BE2C (cell line): ENCODE measurements around the gene HPSE2.
"Not testable (repeated sequence)": the region's sequence is repeated elsewhere in the genome, so short reads cannot be mapped to it uniquely, and the experiment has no call there.

Experiments
- DNase-seq: peaks from one replicate; pipeline ENCODE4 v3.0.0-alpha.2; 2020
- H3K27me3 ChIP-seq: fragments of 250-450 bp; sonication (Bioruptor Pico); 2 replicates; pipeline ENCODE4 v1.5.1; 2020; ENCODE audit warnings: mild to moderate bottlenecking
- H3K36me3 ChIP-seq: fragments of 250-450 bp; sonication (Bioruptor Pico); 2 replicates; pipeline ENCODE4 v1.5.1; 2020; ENCODE audit warnings: mild to moderate bottlenecking
- H3K4me1 ChIP-seq: fragments of 250-450 bp; sonication (Bioruptor Pico); 2 replicates; pipeline ENCODE4 v1.5.1; 2020
- H3K4me3 ChIP-seq: 2 replicates; pipeline ENCODE4 v1.5.1; 2011; ENCODE audit warnings: low read depth, low read length
- H3K9me3 ChIP-seq: fragments of 250-450 bp; sonication (Bioruptor Pico); 2 replicates; pipeline ENCODE4 v1.5.1; 2020
- CTCF ChIP-seq: IDR thresholded peaks from 2 replicates; pipeline ENCODE4 v1.5.1; 2012; ENCODE audit warnings: mild to moderate bottlenecking, low read depth, low read length

The HPSE2 gene

GRCh38 chr10:99172128-99172738 is 63.4 kb downstream of the HPSE2 start:
- H3K9me3 ChIP-seq: no peaks in the 10 kb centered on the region
- DNase-seq: peak; percentile 19
- peak; percentile 53 for TF ChIP-seq CTCF

DNA sequence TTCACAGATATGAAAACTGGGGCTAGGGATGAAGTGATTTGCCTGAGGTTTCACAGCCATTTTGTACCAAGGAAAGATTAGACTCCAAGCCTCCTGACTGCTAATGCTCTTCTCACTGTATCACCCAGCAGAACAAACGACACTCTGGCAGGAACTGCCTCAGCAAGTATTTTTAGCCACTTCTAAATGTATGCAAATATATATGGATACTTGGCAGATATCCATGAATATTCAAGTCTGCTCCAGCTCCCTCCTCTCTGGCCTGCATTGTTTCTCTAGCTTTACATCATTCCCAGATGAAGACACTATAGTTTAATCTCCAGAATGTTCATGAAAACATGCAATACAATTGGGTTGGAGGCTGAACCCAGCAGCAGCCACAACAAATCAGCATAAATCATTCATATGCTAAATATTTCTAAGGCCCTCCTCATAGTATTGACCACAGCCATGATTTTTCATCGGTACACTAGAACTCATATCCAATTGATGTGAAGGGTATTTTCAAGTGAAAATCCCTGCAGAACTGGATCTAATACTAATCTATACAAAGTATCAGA is 65.5 kb downstream of the HPSE2 start:
- Histone ChIP-seq H3K9me3 (no peaks in the 10 kb centered on the region), H3K36me3 (no peaks in the 10 kb centered on the region), H3K27me3 (no peaks in the 10 kb centered on the region), H3K4me1 (no peaks in the 10 kb centered on the region), H3K4me3 (no peak overlapping the region)
- DNase-seq: no peak
- no peak for TF ChIP-seq CTCF

More at GRCh38 chr10:99172128-99172738, 63.4 kb downstream of the HPSE2 start:
- no peak overlapping the region for H3K4me3 ChIP-seq
- H3K36me3 ChIP-seq: no peaks in the 10 kb centered on the region
- H3K27me3 ChIP-seq: no peaks in the 10 kb centered on the region
- no peaks in the 10 kb centered on the region for H3K4me1 ChIP-seq

- Histone ChIP-seq H3K4me1 (no peaks in the 10 kb centered on the region), H3K36me3 (no peaks in the 10 kb centered on the region), H3K4me3 (no peak overlapping the region), H3K27me3 (no peaks in the 10 kb centered on the region), H3K9me3 (no peaks in the 10 kb centered on the region)
- no peak for DNase-seq
- no peak for TF ChIP-seq CTCF
These were observed 74.5 kb downstream of the HPSE2 start for GRCh38 chr10:99161165-99161564.

DNA sequence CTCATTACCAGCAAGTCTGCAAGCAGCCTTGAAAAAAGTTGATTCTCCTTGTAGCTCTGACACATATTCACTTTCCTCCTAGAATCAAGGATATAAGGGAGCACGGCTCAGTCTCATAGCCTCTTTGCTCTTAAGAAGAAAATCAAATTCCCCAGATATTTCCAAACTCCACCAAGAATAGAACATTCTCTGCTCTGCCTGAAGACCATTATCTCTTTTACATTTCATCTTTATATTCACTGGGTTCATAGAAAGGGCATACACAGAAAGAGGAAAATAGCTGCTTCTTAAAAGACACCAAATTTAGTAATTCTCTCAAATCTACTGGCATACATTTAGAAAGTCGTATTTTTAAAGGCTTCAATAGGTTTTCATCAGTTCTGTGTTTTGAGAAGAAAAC is 92.0 kb downstream of the HPSE2 start:
- Histone ChIP-seq H3K9me3 (no peaks in the 10 kb centered on the region), H3K27me3 (no peaks in the 10 kb centered on the region), H3K4me3 (no peak overlapping the region), H3K4me1 (no peaks in the 10 kb centered on the region), H3K36me3 (no peaks in the 10 kb centered on the region)
- no peak for TF ChIP-seq CTCF
- DNase-seq: no peak

GRCh38 chr10:99143011-99143410 is 92.6 kb downstream of the HPSE2 start:
- Histone ChIP-seq H3K27me3 (no peaks in the 10 kb centered on the region), H3K4me1 (no peaks in the 10 kb centered on the region), H3K4me3 (no peak overlapping the region), H3K9me3 (no peaks in the 10 kb centered on the region), H3K36me3 (no peaks in the 10 kb centered on the region)
- no peak for TF ChIP-seq CTCF
- DNase-seq: no peak

DNA sequence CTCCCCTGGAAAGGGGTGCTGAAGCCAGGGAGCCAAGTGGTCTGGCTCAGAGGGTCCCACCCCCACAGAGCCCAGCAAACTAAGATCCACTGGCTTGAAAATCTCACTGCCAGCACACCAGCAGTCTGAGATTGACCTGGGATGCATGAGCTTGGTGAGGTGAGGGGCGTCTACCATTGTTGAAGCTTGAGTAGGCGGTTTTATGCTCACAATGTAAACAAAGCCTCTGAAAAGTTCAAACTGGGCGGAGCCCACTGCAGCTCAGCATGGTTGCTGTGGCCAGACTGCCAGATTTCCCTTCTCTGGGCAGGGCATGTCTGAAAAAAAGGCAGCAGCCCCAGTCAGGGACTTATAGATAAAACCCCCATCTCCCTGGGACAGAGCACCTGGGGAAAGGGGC is 102.8 kb downstream of the HPSE2 start:
- H3K27me3 ChIP-seq, H3K4me3 ChIP-seq, H3K4me1 ChIP-seq, H3K36me3 ChIP-seq, H3K9me3 ChIP-seq, DNase-seq: not testable (repeated sequence)
